GM21447 (cell line): ENCODE measurements around the gene POP7.
"Not testable (repeated sequence)": the region's sequence is repeated elsewhere in the genome, so short reads cannot be mapped to it uniquely, and the experiment has no call there.

ENCODE experiments used
- ATAC-seq: cut with Tn5 transposase; IDR thresholded peaks from one replicate; pipeline ENCODE4 v1.9.1; 2021; ENCODE audit not compliant: unreplicated experiment

The POP7 gene

DNA sequence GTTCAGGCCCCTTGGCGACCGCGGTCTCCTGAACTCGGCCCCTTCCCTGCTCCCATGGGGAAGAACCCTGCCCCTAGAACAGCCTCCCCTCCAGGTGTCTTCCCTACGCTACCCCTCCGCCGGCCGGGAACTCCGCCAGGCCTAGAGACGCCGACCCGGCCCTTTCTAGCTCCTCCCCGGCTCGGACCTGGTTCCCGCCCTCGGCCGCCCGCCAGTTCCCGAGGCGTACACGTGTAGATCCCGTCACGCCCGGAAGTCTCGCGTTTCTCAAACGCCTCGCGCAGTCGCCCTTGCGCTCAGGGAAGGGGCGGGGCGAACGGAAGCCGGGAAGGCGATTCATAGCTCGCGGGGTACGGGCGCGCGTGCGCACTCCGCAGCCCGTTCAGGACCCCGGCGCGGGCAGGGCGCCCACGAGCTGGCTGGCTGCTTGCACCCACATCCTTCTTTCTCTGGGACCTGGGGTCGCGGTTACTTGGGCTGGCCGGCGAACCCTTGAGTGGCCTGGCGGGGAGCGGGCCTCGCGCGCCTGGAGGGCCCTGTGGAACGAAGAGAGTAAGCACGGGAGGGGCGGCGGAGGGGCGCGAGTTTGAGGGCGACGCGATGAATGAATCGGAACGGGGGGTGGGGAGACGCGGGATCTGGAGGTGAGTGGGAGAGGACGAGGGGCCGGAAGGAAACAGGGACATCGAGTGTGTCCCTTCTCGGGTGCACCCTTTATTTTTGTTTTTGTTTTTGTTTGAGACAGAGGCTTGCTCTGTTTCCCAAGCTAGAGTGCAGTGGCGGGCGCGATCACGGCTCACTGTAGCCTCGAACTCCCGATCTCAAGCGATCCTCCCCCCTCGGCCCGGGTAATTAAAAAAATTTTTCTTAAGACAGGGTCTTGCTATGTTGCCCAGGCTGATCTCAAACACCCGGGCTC is at the start of gene POP7:
Gene POP7, plus strand, starts transcription at position 369 of the 919 bp plus-strand sequence. CDS start 710 bp downstream, outside the sequence.
- peak; percentile 79 for ATAC-seq

DNA sequence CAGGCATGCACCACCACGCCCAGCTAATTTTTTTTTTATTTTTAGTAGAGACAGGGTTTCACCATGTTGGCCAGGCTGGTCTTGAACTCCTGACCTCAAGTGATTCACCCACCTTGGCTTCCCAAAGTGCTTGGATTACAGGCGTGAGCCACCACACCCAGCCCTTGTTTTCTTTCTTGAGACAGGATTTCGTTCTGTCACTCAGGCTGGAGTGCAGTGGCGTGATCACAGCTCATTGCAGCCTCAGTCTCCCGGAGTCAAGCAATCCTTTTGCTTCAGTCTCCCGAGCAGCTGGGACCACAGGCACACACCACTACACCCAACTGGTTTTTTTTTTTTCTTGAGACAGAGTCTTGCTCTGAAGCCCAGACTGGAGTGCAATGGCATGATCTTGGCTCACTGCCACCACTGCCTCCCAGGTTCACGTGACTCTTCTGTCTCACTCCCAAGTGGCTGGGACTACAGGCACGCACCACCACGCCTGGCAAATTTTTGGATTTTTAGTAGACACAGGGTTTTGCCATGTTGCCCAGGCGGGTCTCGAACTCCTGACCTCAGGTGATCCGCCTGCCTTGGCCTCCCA is 43.6 kb upstream of the POP7 start:
- ATAC-seq = not testable (repeated sequence)

DNA sequence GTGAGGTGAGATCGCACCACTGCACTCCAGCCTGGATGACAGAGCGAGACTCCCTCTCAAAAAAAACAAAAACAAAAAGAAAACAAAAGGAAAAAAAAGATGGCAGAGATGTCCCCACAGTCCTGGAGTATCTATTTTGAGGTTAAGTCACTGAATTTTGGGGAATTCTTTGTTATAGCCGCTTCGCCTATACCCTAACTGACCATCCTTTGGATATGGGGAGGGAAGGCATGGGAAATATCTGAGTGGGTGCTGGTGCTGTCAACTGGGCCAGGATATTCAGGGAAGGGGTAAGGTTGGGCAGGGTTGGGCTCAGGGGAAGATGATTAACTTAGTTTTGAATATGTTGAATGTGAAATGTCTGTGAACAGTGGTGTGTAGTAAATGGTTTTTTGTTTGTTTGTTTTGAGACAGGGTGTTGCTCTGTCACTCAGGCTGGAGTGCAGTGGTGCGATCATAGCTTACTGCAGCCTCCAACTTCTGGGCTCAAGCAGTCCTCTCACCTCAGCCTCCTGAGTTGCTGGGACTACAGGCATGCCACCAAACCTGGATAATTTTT is 40.7 kb upstream of the POP7 start:
- no peak for ATAC-seq

DNA sequence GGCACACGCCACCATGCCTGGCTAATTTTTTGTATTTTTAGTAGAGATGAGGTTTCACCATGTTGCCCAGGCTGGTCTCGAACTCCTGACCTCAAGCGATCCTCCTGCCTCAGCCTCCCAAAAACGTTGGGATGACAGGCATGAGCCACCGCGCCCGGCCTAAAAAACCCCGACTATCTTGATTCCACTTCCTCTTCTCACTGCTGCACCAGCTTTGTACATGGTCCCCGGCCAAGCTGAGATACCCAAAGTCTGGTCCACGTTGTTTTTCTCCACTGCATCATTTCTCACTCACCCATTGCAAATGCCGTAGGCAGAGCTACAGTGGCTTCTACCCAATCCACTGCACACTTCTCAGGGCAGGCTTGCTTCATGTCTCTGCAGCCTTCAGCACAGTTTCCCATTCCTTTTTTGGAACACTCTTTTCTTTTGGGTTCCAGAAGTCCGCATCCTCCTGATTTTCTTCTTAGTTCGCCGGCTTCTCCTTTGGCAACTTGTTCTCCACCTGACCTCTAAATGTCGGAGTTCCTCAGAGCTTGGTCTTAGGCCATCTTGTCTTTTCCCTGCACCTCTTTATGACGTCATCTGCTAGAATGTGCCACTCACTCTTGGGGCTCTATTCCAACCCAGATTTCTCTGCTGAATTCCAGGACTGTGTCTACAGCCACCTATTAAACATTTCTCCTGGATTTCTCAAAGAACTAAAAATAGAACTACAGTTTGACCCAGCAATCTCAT is 38.4 kb upstream of the POP7 start:
- no peak for ATAC-seq

DNA sequence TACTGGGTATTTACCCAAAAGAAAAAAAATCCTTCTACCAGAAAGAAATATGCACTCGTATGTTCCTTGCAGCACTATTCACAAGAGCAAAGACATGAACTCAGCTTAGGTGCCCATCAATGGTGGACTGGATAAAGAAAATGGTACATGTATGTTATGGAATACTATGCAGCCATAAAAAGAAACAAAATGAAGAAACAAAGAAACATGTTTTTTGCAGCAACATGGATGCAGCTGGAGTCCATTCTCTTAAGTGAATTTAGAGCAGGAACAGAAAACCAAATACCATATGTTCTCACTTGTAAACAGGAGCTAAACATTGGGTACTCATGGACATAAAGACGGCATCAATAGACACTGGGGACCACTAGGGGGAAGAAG is 37.9 kb upstream of the POP7 start:
- ATAC-seq = no peak

DNA sequence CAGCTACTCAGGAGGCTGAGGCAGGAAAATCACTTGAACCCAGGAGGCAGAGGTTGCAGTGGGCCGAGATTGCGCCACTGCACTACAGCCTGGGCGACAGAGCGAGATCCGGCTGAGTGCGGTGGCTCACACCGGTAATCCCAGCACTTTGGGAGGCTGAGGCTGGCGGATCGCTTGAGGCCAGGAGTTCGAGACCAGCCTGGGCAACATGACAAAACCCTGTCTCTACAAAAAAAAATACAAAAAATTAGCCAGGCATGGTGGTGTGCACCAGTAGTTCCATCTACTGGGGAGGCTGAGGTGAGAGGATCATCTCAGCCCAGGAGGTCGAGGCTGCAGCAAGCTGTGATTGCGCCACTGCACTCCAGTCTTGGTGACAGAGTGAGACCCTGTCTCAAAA is 36.8 kb upstream of the POP7 start:
- ATAC-seq = not testable (repeated sequence)

DNA sequence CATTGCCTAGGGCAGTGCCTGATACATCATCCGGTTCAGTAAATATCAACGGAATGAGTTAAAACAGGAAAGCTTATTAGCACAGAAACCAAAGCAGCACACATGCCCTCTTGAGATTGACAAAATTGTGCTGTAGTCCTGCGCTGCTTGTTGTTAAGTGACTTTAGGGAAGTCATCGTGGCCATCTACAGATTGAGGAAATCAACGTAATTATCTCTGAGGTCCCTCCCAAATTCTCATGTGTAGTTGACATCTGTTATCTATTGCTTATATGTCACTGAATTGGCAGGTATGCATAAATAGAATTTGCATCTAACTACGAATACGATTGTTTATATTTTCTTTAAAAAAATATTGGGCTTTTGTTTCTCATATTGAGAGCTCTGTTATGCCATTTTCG is 35.8 kb upstream of the POP7 start:
- ATAC-seq = no peak

DNA sequence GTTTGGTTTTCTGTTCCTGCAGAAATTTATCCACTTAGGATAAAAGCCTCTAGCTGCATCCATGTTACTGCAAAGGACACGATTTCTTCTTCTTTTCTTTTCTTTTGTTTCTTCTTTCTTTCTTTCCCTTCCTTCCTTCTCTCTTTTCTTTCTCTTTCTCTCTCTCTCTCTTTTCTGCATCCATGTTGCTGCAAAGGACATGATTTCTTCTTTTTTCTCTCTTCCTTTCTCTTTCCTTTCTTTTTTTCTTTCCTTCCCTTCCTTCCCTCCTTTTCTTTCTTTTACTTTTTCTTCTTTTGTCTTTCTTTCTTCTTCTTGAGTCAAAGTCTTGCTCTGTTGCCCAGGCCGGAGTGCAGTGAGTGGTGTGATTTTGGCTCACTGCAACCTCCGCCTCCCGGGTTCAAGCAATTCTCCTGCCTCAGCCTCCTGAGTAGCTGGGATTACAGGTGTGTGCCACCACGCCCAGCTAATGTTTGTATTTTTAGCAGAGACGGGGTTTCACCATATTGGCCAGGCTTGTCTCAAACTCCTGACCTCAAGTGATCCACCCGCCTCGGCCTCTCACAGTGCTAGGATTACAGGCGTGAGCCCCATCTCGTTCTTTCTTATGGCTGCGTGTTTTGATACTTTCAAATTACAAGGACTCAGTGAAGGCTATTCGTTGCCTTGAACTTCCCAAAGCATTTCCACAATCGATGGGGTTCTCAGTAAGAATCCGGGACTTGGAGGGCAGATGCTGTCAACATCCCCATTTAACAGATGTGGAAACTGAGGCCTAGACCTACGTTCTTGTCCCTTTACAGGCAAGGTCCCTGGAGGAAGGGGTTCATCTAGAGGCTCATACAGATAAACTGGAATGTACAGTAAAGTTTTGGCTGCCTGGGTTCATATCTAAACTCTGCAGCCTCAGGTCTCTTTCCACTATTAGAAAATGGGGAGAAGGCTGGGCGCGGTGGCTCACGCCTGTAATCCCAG is 34.3 kb upstream of the POP7 start:
- ATAC-seq = no peak

DNA sequence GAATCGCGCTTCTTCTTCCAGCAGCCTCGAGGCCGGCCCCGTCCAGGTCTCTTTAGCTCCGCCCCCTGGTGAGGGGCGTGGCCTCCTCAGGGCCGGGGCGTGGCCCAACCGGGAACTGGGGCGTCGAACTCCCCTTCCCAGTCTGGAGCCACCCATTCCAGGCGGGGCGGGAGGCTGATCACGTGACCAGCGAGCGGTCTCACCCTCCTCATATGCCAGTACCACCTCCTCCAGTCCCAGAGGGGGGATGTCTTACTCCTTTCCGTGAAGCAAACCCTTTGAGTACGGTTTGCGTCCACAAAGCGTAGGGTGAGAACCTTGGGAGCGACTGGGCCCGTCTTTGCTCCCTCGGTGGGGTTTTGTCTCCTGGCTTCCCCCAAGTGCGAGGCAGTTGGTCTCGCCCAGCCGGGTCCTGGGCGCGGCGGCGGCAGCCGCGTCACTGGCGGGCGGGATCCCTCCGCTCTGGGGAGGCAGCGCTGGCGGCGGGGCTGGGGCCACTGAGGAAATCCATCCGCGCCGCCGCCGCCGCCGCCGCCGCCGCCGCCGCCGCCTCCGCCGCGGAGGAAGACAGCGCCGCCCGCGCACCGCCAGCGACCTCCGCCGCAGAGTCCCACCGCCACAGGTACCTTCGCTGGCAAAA is 32.5 kb upstream of the POP7 start, which contains the start of gene GNB2:
Gene GNB2, plus strand, starts transcription at position 439 of the 640 bp plus-strand sequence. CDS start 2,526 bp downstream, outside the sequence.
- peak; percentile 54 for ATAC-seq

DNA sequence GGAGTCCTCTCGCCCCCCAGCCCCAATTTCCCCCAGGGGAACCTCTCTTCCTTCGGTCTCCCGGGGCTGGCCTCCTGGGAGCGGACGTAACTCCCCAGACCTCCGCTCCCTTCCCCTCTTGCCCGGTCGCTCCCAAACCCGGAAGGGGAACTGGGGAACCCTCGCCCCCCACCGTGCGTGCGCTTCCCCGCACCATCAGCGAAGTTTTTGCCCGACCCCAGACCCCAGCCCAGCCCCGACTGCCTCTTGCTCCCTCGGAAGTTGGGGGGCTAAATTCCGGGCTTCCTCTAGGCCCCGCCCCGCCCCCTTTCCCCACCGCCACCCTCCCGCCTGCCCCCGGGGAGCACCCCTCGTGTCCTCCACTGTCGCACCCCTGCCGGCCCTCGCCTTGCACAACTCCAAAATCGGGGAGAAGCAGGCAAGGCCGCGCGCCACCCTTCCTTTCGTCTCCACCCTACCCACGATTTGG is 31.9 kb upstream of the POP7 start:
- ATAC-seq = no peak

DNA sequence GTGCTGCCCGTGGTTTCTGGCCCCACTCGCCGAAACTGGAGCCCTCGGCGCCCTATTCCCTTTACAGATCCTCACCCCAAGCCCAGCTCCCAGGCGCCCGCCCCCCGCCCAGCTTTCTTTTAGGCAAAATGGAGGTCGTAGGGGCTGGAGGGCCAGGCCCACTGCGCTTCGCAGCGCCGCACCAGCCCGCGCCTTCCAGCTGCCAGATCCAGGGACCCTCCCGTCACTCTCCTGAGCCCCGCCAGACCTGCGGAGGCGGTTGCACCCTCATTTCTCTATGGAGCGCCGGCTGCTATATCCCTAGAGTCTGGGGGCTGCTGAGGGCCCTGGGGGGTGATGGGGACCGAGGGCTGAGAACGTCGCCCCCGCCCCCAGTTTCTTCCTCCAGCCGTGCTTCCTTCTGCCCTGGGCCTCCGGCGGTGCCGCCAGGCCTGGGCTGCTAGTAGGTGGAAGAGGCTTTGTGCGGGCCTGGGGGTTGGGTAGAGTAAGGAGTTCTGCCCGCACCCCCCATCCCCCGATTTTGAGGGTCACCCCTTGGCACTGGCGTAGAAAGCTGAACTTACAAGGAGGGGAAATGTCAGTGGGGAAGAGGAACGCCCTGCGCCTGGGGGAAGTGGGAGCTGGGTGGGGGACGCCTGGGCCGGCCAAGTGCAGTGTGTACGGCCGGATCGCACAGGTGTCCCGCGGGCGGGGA is 31.4 kb upstream of the POP7 start:
- ATAC-seq = no peak

DNA sequence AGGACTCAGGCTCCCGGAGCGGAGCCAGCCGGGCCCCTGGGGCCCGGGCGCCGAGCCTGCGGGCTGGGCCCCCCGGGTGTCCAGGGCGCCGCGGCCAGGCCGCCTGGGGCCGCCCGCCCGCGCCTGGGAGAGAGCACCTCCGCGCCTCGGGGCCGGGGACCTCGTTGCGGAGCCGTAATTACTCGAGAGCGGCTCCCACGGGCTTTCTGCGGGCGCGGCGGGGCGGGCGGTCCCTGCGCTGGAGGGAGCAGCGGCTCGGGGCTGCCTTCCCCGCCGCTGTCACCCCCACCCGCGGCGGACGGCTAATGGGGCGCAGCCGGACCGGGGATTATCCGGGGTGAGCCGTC is 30.8 kb upstream of the POP7 start:
- ATAC-seq = no peak

DNA sequence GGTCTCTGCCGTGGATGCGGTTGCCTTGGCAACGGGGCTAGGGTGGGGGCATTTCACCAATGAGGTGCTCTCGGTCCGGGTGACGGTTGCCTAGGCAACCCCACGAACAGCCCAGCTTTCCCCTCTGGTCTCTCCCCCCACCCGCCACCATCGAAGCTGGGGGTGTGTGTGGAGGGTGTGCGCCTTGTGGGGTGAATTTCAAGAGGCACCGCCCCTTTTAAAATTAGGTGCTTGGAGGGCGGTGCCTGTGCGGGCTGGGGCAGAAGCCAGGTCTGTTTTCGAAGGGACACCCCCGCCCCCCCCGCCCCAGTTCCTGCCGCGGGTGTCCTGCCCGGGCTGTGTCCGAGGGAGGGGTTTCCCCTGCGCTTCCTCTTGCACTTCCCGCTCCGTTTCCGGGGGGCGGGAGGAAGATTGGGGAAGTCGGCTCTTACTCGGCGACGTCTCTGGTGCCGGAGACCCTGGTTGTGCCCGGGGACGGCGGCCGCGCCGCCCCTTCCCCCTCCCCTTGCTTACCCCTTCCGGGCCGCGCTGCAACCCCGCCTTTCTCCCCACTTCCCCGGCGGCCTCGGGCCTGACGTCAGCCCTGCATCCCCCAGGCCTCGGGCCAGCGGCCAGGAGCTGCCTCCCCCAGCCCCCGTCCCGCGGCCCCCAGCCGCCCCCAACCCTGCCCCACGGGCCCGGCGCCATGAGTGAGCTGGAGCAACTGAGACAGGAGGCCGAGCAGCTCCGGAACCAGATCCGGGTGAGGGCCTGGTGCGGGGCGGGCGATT is 30.2 kb upstream of the POP7 start:
- ATAC-seq = peak; percentile 33

DNA sequence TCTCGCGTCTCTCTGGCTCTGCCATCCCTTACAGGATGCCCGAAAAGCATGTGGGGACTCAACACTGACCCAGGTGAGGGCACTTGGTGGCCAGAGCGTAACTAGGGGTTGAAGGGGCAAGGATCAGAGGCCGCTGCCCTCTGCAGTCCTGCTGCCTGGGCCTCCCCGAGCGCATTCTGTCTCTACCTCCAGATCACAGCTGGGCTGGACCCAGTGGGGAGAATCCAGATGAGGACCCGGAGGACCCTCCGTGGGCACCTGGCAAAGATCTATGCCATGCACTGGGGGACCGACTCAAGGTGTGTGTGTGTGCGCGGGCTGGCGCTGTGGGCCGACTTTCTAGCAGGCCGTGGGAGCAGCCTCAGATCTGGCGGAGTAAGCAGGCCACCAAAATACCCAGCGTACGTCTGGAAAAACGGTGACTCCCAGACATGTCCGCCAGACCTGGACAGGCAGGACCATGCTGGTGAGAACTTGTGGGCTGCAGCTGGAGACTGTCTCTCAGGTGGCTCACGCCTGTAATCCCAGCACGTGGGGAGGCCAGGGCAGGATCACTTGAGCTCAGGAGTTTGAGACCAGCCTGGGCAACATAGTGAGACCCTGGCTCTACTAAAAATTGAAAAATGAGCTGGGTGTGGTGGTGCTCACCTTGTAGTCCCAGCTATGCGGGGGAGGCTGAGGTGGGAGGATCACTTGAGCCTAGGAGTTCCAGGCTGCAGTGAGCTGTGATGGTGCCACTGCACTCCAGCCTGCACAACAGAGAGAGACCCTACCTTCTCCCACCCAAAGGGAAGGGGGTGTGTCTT is 29.2 kb upstream of the POP7 start:
- no peak for ATAC-seq

DNA sequence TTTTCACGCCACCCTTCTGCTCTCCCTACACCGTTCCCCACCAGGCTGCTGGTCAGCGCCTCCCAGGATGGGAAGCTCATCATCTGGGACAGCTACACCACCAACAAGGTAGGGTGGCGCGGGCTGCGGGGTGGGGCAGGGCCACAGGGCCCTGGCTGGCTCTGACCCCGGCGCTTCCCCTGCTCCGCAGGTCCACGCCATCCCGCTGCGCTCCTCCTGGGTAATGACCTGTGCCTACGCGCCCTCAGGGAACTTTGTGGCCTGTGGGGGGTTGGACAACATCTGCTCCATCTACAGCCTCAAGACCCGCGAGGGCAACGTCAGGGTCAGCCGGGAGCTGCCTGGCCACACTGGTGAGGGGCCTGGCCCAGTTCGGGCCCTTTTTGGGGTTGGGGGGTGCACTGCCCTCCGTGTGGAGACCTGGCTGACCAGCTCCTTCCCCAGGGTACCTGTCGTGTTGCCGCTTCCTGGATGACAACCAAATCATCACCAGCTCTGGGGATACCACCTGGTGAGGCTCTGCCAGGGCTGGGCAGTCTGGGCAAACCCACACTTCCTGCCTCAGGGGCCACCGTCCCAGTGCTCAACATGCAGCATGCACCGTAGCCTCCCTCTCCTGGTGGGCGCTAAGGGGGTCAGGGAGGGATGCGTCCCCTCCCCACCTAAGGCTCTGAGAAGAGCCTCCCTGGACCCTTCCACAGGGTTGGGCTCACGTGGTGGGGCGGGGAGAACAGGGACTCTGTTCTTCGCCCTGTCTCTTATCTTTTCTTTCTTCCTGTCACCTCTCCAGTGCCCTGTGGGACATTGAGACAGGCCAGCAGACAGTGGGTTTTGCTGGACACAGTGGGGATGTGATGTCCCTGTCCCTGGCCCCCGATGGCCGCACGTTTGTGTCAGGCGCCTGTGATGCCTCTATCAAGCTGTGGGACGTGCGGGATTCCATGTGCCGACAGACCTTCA is 28.3 kb upstream of the POP7 start:
- ATAC-seq = no peak

DNA sequence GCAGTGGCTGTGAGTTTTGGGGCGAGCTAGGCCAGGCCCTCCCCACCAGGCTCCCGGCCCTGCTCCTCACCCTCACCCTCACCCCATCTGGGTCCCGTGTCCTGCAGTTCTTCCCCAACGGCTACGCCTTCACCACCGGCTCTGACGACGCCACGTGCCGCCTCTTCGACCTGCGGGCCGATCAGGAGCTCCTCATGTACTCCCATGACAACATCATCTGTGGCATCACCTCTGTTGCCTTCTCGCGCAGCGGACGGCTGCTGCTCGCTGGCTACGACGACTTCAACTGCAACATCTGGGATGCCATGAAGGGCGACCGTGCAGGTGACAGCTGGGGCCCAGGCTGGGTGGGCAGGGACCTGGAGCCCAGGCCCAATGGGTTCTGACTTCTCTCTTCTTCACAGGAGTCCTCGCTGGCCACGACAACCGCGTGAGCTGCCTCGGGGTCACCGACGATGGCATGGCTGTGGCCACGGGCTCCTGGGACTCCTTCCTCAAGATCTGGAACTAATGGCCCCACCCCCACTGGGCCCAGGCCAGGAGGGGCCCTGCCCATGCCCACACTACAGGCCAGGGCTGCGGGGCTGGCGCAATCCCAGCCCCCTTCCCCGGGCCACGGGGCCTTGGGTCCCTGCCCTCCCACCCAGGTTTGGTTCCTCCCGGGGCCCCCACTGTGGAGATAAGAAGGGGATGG is 27.5 kb upstream of the POP7 start:
- ATAC-seq = no peak
